Upper lobe of left lung (tissue), 4 donors: ENCODE results near the gene CHAC1.

Source experiments
- CTCF ChIP-seq, 6 experiments: fragments of 450-650 bp in 4 of 6; fragments of 200-600 bp in 2 of 6; sonication (generic) in 2 of 6; IDR thresholded peaks; one replicate each; pipeline ENCODE4 v1.5.1; 2016 to 2019; ENCODE audit warnings: antibody characterized with exemption in 6 of 6
- POLR2A ChIP-seq, 4 donors: fragments of 450-650 bp; IDR thresholded peaks; one replicate each; pipeline ENCODE4 v1.5.1; 2016 to 2017; ENCODE audit warnings: antibody characterized with exemption in 4 of 4, mild to moderate bottlenecking in 2 of 4
- POLR2AphosphoS5 ChIP-seq, 2 donors: sonication (generic); formaldehyde crosslinking; IDR thresholded peaks; one replicate each; pipeline ENCODE4 v1.5.1; 2017; ENCODE audit warnings: antibody characterized with exemption in 2 of 2

- TF ChIP-seq POLR2AphosphoS5 (IDR thresholded peaks at IDR 0.05): no peak
- TF ChIP-seq CTCF (IDR thresholded peaks at IDR 0.05): no peak
- TF ChIP-seq POLR2A (IDR thresholded peaks at IDR 0.05): no peak
Measured at GRCh38 chr15:40914013-40914412, 39.3 kb upstream of the CHAC1 start.
